ENCODE results near the gene SGCG. TPM values are rescaled to one million over a fixed set of nuclear protein-coding genes. Genes with fewer than 3 reads are reported as not detected.
"Not testable (repeated sequence)": the region's sequence is repeated elsewhere in the genome, so short reads cannot be mapped to it uniquely, and the experiment has no call there.

SGCG gene
- total RNA-seq, 1 donor from 2014 or later: 3.2 TPM

DNA sequence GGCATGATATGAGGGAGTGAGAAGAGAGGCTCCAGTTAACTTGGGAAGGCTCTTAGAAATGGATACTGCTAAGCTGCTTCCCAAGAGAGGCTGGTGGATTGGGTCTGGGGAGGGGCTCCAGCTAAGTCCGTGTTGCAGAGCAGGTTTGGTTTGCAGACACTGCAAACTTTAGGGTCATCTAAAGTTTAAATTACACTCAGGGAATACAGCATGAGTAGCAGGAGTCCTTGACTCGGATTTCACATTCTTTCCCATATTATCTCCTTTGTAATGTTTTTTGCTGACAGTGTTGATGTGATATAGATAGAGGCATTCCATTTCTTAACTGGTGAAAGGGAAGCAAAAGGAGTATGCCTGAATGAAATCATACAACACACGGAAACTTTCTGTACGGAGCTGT is 31.9 kb downstream of the SGCG start:
- TF ChIP-seq, protein P1, sequence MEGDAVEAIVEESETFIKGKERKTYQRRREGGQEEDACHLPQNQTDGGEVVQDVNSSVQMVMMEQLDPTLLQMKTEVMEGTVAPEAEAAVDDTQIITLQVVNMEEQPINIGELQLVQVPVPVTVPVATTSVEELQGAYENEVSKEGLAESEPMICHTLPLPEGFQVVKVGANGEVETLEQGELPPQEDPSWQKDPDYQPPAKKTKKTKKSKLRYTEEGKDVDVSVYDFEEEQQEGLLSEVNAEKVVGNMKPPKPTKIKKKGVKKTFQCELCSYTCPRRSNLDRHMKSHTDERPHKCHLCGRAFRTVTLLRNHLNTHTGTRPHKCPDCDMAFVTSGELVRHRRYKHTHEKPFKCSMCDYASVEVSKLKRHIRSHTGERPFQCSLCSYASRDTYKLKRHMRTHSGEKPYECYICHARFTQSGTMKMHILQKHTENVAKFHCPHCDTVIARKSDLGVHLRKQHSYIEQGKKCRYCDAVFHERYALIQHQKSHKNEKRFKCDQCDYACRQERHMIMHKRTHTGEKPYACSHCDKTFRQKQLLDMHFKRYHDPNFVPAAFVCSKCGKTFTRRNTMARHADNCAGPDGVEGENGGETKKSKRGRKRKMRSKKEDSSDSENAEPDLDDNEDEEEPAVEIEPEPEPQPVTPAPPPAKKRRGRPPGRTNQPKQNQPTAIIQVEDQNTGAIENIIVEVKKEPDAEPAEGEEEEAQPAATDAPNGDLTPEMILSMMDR (IDR thresholded peaks at IDR 0.05): no peak
- Histone ChIP-seq H3K4me1 (no peaks in the 10 kb centered on the region), H3K27me3 (ENCODE audit: low read depth) (no peaks in the 10 kb centered on the region), H3K9me3 (no peaks in the 10 kb centered on the region), H3K36me3 (no peaks in the 10 kb centered on the region), H3K27ac (no peak overlapping the region), H3K4me3 (no peak overlapping the region)
- no peak for ATAC-seq
- DNase-seq: no peak
- intact Hi-C loops (cut with DNase I): no loop called here

DNA sequence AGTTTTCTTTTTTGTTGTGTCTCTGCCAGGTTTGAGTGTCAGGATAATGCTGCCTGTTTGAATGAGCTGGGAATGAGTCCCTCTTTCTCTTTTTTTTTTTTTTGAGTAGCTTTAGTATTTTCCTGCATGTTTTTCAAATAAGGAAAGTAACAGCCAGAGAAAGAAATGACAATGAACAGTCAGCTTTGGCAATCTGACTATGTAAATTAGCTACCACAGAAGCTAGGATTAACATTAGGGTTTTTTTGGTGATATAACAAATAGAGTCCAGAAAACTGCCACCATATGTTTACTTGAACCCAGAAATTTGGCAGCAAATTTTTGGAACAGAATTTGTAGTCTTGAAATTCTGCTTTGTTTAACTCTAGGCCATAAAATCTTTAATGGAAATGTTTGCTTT is 50.5 kb downstream of the SGCG start:
- Histone ChIP-seq H3K27me3 (ENCODE audit: low read depth) (peaks cover 5% of the 10 kb centered on the region), H3K4me1 (no peaks in the 10 kb centered on the region), H3K36me3 (no peaks in the 10 kb centered on the region), H3K27ac (no peak overlapping the region), H3K9me3 (no peaks in the 10 kb centered on the region), H3K4me3 (no peak overlapping the region)
- TF ChIP-seq, protein P1 (IDR thresholded peaks at IDR 0.05): no peak
- no peak for DNase-seq
- intact Hi-C loops (cut with DNase I): no loop called here
- no peak for ATAC-seq

DNA sequence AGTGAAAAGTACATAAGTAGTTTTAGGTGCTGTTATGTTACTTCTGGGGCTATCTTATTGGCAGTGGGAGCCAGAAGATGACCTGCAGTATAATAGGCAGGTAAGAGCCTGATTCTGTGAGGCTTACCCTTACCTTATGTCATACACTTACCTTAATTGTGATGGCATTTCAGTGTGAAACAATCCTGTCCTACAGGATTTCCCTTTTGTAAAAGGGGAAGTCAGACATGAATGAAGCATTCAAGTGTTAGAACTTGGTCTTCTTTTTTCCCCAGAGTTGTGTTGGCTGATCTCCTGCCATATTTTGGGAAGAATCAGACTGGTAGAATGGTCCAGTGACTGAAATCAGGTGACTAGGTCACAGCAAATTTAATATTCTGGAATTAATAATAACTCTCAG is 55.2 kb downstream of the SGCG start:
- no peaks in the 10 kb centered on the region for H3K27me3 ChIP-seq (ENCODE audit: low read depth)
- no peak overlapping the region for H3K27ac ChIP-seq
- no peak overlapping the region for H3K4me3 ChIP-seq
- intact Hi-C loops (cut with DNase I): no loop called here
- no peaks in the 10 kb centered on the region for H3K9me3 ChIP-seq
- H3K4me1 ChIP-seq: no peaks in the 10 kb centered on the region
- ATAC-seq (no peak), DNase-seq (no peak)
- TF ChIP-seq, protein P1 (IDR thresholded peaks at IDR 0.05): no peak
- no peaks in the 10 kb centered on the region for H3K36me3 ChIP-seq

DNA sequence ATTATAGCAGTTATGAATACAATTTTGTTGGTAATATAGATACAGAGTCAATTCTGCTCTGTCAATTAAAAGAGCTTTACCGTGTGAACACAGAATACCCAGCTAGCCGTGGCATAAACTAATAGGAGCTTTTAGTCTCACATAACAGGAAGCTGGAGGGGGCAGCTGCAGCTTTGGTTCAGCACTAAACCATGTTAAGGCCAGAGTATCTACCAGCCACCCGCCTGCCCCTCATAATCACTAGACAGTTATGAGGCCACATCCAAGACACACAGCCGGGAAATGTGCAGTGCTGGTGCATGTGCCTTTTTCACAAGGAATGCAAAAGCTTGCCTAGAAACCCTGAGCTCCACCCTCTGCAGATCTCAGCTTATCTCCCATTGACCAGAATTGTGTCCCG is 62.3 kb downstream of the SGCG start:
- TF ChIP-seq, protein P1 (IDR thresholded peaks at IDR 0.05): no peak
- intact Hi-C loops (cut with DNase I): no loop called here
- Histone ChIP-seq H3K4me1 (no peaks in the 10 kb centered on the region), H3K36me3 (no peaks in the 10 kb centered on the region), H3K4me3 (no peak overlapping the region), H3K9me3 (no peaks in the 10 kb centered on the region), H3K27me3 (ENCODE audit: low read depth) (no peaks in the 10 kb centered on the region), H3K27ac (no peak overlapping the region)
- no peak for DNase-seq
- no peak for ATAC-seq

DNA sequence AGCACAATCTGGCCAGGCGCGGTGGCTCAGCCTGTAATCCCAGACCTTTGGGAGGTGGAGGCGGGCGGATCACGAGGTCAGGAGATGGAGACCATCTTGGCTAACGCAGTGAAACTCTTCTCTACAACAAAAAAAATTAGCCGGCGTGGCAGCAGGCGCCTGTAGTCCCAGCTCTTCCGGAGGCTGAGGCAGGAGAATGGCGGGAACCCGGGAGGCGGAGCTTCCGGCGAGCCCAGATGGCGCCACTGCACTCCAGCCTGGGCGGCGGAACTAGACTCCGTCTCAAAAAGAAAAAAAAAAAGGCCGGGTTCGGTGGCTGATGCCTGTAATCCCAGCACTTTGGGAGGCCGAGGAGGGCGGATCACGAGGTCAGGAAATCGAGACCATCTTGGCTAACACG is 67.6 kb downstream of the SGCG start:
- intact Hi-C loops (cut with DNase I); H3K27ac ChIP-seq; H3K4me1 ChIP-seq; DNase-seq; H3K36me3 ChIP-seq; H3K4me3 ChIP-seq; ATAC-seq; H3K9me3 ChIP-seq; H3K27me3 ChIP-seq (ENCODE audit: low read depth): not testable (repeated sequence)

DNA sequence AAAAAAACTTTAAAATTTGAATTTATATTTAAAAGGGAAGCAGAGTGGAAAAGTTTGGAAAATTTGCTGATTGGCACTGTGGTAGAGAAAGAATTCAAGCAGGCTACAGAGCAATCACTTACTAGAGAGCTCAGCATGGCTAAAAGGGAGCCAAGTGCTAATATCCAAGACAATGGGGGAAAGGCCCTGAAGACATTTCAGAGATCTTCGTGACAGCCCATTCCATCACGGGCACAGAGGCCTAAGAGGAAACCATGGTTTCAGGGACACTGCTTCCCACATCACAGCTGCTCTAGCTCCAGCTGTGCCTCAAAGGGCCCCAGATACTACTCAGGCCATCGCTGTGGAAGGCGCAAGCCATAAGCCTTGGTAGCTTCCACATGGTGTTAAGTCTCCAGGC is 73.7 kb downstream of the SGCG start:
- Histone ChIP-seq H3K27ac (no peak overlapping the region), H3K36me3 (no peaks in the 10 kb centered on the region), H3K9me3 (no peaks in the 10 kb centered on the region), H3K4me1 (no peaks in the 10 kb centered on the region), H3K27me3 (ENCODE audit: low read depth) (no peaks in the 10 kb centered on the region), H3K4me3 (no peak overlapping the region)
- intact Hi-C loops (cut with DNase I): no loop called here
- TF ChIP-seq, protein P1 (IDR thresholded peaks at IDR 0.05): no peak
- no peak for ATAC-seq
- no peak for DNase-seq

Data from lower lobe of right lung (tissue), 2 donors.